Mucosa of descending colon (tissue), 3 donors: ENCODE results near the gene NDUFAF4. TPM values are rescaled to one million over a fixed set of nuclear protein-coding genes. Genes with fewer than 3 reads are reported as not detected.

Source experiments
- ATAC-seq: fragments of 200-7000 bp; cut with Tn5 transposase; one replicate; pipeline ENCODE4 v1.9.1; 2020; ENCODE audit warnings: mild to moderate bottlenecking, moderate library complexity
- DNase-seq, 3 donors: peaks; one replicate each; pipeline ENCODE4 v3.0.0-alpha.2; 2020
- H3K36me3 ChIP-seq: fragments of 200-600 bp; one replicate; pipeline ENCODE4 v1.8.0; 2021; ENCODE audit warnings: low read depth, mild to moderate bottlenecking
- H3K4me1 ChIP-seq: fragments of 200-600 bp; one replicate; pipeline ENCODE4 v1.8.0; 2021; ENCODE audit warnings: low read depth, mild to moderate bottlenecking
- H3K4me3 ChIP-seq: fragments of 200-600 bp; one replicate; pipeline ENCODE4 v1.8.0; 2021; ENCODE audit warnings: mild to moderate bottlenecking
- H3K9me3 ChIP-seq: fragments of 200-600 bp; one replicate; pipeline ENCODE4 v1.8.0; 2021; ENCODE audit warnings: mild to moderate bottlenecking
- CTCF ChIP-seq: fragments of 200-600 bp; IDR thresholded peaks from one replicate; pipeline ENCODE4 v1.8.0; 2022; ENCODE audit warnings: antibody characterized with exemption, mild to moderate bottlenecking
- intact Hi-C, 2 donors: fragments of 100-400 bp; cut with DNase I in 1 of 2; cut with micrococcal nuclease in 1 of 2; formaldehyde crosslinking; loops; one replicate each; pipeline versions ENCODE4 v1.11.0 to v1.11.1; 2022; cut with DNase I, micrococcal nuclease
- total RNA-seq, 3 donors: library from RNA; stranded (reverse); fragmentation: NEBNext Ultra II Directional in 2 of 3; extraction: Animal tissue kit (Norgen Biotek cat#: 25700) in 2 of 3; gene quantifications; one replicate each; pipeline versions ENCODE4 v1.2.1 to v1.2.4, GENCODE V29; 2021 to 2023
- donor health status: DM: no; HTN: no; CAD: no; lungs with moderate emphysema.
- donor health status: DM: no; HTN: no; CAD: no.
- donor health status: DM: no; HTN: yes; CAD: no.

The NDUFAF4 gene
- total RNA-seq, 3 donors from 2014 or later: 34.1 to 39.7 (median 37.0) TPM

- Histone ChIP-seq H3K9me3 (peaks cover 5% of the 10 kb centered on the region), H3K4me3 (no peak overlapping the region), H3K4me1 (no peaks in the 10 kb centered on the region), H3K36me3 (no peaks in the 10 kb centered on the region)
- no peak for ATAC-seq
- DNase-seq: no peak
- intact Hi-C loops: no loop called here
- no peak for TF ChIP-seq CTCF
These were observed 45.1 kb downstream of the NDUFAF4 start for GRCh38 chr6:96852605-96853004.

GRCh38 chr6:96851858-96852257 lies 45.8 kb downstream of the NDUFAF4 start:
- DNase-seq (no peak), ATAC-seq (no peak)
- H3K4me3 ChIP-seq: no peak overlapping the region
- H3K9me3 ChIP-seq: peaks cover 9% of the 10 kb centered on the region
- H3K4me1 ChIP-seq: no peaks in the 10 kb centered on the region
- intact Hi-C loops: no loop called here
- H3K36me3 ChIP-seq: no peaks in the 10 kb centered on the region
- TF ChIP-seq CTCF: no peak

- ATAC-seq (no peak), DNase-seq (no peak)
- Histone ChIP-seq H3K4me3 (no peak overlapping the region), H3K4me1 (no peaks in the 10 kb centered on the region), H3K36me3 (no peaks in the 10 kb centered on the region), H3K9me3 (peaks cover 11% of the 10 kb centered on the region)
- intact Hi-C loops: no loop called here
- TF ChIP-seq CTCF: no peak
These were observed 48.1 kb downstream of the NDUFAF4 start for GRCh38 chr6:96849615-96850014.

- H3K4me1 ChIP-seq: no peaks in the 10 kb centered on the region
These were observed 53.2 kb downstream of the NDUFAF4 start for GRCh38 chr6:96844530-96844929.

GRCh38 chr6:96841345-96841744 lies 56.3 kb downstream of the NDUFAF4 start:
- no peak overlapping the region for H3K4me3 ChIP-seq
- H3K9me3 ChIP-seq: no peaks in the 10 kb centered on the region
- no peaks in the 10 kb centered on the region for H3K36me3 ChIP-seq
- no peaks in the 10 kb centered on the region for H3K4me1 ChIP-seq
- ATAC-seq (no peak), DNase-seq (no peak)
- intact Hi-C loops: no loop called here
- no peak for TF ChIP-seq CTCF

More at GRCh38 chr6:96844530-96844929, 53.2 kb downstream of the NDUFAF4 start:
- TF ChIP-seq CTCF: no peak
- intact Hi-C loops: no loop called here
- H3K36me3 ChIP-seq: no peaks in the 10 kb centered on the region
- ATAC-seq (no peak), DNase-seq (no peak)
- H3K4me3 ChIP-seq: no peak overlapping the region
- peaks cover 11% of the 10 kb centered on the region for H3K9me3 ChIP-seq

Other genes starting within 250 kb of the NDUFAF4 start
- gene GPR63, start 60.4 kb downstream of the NDUFAF4 start, total RNA-seq: 1 to 10 TPM; 1.3 to 1.5 (median 1.3) TPM
- gene KLHL32, start 26.8 kb upstream of the NDUFAF4 start, total RNA-seq: 1 to 10 TPM; 1.3 to 2.6 (median 1.4) TPM